Midbrain (tissue), 1 donor: ENCODE data around the gene YWHAQ.

Source experiments
- DNase-seq: peaks from one replicate; lab custom pipeline; 2025; lab: John Stamatoyannopoulos, UW

The YWHAQ gene

DNA sequence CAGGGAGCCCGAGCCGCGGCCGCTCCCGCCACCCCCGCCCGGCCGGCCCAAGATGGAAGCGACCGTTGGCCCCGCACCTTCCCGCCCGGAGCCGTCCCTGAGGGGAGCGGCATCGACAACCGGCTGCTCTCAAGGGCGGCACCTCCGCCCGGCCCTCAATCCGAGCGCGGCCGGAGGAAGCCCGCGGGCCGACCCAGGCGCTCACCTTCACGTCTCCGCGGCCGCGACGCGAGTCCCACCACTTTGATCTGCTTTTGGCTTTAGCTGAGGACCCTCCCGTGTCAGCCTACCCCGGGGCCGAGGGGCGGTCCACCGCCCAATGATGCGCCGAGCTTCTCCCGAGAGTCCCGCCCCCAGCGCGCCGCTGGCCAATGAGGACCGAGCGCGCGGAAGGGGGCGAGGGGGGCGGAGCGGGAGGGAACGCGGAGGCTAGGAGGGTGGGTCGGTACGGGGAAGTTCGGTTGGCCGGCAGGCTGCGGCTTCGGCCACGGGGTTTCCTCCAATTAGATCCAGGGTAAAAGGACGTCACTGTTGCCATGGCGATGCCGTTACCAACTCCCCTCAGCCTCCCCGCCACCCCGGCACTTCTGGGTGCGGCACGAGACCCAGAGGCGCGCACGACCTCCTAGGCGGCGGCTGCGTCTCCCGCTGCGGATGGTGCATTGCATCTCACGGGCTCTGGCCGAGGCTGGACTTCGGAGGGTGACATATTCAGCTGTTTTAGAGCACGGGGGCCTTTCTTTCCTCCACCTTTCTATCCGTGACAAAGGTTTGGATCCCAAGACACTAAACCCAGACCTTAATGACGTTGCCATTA, at the start of gene YWHAQ:
Gene YWHAQ (minus strand): TSS at position 262 of the 817 bp plus-strand sequence. CDS start 545 bp downstream, outside the sequence.
- DNase-seq, result peak; percentile 99

DNA sequence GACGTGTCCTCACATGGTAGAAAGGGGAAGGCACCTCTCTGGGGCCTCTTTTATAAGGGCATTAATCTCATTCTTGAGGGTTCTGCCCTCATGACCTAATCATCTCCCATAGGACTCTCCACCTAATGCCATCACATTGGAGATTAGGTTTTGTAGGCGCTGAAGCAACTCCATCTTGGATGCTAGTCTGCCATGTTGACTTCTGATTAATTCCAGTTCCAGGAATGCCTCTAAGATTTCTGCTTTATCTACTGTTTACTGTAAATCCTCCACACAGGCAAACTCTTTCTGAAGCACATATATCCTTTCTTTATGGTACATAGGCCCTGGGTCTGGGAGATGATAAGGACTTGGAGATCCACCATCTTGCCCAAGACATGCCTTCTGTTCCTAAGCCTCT, 49.3 kb upstream of the YWHAQ start:
- no peak for DNase-seq

DNA sequence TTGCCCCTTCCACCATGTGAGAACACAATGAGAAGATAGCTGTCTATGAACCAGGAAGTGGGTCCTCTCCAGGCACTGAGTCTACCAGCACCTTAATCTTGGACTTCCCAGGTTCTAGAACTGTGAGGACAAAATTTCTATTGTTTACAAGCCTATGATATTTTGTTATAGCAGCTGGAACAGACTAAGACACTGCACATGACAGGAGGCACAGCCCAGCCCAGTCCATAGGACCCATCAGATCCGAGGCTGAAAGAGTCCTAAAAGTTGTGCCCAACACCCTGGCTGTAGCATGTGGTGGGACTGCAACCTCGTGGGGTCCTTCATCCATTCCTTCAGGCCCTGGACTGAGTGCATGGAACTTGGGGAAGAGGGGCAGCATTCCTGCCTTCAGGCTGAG, 48.4 kb upstream of the YWHAQ start:
- no peak for DNase-seq

DNA sequence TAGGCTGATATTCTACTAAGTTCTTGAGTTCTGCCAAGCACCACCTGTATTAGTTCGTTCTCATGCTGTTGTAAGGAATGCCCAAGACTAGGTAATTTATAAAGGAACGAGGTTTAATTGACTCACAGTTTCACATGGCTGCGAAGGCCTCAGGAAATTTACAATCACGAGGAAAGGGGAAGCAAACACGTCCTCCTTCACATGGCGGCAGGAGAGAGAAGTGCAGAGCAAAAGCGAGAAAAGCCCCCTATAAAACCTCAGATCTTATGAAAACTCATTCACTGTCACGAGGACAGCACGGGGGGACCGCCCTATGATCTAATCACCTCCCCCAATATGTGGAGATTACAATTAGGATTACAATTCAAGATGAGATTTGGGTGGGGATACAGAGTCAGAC, 47.7 kb upstream of the YWHAQ start:
- no peak for DNase-seq

DNA sequence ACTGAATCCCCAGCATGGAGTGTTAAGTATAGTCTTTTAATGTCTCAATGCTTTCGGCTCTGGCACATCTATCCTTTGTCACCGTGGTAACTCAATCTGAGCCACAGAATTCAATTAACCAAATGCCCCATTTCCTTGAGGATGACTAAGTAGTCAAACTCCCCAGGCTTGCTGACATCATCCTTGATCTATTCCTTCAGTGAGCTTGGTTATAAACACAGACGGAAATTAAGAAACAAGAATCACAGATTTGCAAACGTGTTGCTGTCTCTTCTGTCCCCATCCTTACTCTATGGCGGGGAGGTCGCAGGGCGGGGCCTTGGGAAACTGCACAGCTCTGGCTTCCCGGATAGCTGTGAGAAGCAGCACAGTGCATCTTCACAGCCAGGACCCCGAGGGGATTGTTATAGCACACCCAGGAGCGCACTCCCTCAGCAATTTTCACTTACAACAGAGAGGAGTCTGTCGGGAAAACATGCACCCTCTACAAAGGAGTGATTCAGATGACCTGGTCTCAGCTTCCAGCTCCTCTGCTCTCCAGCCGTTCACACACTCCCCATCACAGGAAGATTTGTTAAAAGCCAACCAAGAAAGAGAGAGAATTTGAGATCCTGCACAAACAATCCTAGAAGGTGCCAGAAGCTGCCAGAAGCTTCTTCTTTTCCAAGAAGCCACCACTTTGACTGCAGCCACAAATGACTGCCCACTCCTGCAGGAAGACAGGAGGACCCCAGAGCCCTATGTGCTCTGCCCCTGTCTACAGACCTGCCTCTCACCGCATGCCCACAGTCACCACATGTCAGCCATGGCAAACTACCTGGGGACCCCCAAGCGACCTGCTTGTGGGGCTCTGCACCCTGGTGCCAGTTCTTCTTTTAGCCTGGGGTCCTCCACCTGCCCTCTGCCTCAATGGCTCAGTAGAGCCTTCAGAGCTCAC, 44.9 kb upstream of the YWHAQ start:
- DNase-seq, result peak; percentile 41

DNA sequence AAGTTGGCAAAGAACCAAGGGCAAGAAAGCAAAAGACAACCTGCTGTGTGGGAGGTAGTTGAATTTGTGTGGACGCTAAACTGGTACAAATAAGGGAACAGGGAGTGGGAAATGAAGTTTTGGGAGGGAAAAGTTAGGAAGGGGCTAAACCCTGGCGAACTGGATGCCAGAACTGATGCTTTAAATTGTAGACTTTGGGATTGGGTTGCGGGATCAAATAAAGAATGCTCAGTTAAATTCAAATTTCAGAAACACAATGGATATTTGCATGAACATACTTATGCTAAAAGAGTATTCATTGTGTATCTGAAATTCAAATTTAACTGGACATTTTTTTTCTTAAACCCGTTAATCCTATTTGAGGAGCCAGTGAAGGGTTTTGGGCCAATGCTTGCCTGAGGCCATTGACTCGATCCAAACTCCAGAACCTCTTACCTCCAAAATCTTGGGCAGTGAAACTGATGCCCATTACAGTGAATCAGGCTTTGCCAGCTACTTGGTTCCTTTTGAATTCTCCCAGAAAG, 44.2 kb upstream of the YWHAQ start:
- DNase-seq, result no peak

DNA sequence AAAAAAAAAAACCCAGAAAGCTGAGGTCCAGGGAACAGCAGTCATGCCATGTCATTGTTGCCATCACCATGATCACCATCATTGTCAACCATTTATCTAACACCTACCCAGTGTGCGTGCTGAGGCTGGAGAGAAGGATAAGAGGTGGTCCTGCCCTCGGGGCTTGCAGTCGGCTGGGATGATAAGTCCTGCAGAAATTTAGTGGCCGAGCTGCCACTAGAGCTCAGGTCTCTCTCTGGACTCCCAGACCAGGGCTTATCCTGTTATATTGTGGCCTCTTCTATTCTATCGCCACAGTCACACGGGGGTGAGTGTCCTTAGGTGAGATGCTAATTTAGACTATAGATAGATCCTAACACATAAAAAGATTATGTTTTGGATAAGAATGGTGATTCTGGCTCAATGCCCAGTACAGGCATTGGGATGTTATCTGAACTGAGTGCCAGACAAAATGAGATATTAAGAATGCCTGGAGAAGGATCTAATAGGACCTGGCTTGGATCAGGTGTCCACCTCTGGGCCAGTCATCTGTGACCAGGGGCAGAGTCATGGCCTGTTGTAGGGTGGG, 43.2 kb upstream of the YWHAQ start:
- no peak for DNase-seq

DNA sequence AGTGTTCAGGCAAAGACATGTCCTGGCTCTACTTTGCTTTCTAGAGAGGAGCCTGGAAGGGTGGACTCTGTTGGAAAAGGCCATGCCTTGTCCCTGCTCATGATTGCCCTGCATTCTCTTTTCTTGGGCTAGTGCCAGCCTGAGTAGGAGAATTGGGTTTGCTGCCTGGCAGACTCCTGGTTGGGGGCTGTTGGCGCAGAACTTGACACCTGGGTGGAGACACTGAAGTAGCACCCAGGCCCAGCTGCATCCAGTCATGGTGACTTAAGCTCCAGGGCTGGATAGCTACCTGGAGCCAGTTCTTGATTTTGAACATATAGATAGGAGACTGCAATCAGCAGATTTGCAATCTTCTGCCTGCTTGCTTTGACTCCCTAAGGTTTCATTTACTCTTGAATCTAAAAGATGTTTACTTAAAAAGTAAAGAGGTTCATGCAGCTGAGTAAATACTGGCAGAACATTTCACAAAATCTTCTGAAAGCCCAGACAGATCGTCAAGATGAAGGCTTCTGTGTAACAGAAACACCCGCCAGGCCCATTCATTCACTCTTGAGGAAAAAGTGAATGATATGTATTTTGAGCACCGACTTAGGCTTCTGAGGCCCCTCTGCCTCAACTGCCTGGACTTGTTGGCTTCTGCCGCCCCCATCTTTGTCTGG, 38.0 kb upstream of the YWHAQ start:
- no peak for DNase-seq

DNA sequence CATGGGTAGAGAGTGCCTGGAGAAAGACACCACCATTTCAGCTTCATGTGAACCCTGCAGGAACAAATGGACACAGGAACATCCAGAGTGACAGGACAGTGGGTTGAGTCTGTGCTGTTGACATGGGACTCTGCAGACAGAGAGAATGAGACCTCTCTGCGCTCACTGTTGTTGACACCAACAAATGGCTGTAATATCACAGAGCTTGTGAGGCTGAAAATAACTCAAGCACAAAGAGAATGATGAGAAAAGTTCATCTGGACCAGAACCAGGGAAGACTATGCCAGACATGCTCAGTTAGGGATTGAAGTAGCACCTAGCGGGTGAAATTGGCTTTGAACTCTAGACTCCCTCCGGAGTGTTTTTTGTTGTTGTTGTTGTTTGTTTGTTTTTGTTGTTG, 37.0 kb upstream of the YWHAQ start:
- no peak for DNase-seq

DNA sequence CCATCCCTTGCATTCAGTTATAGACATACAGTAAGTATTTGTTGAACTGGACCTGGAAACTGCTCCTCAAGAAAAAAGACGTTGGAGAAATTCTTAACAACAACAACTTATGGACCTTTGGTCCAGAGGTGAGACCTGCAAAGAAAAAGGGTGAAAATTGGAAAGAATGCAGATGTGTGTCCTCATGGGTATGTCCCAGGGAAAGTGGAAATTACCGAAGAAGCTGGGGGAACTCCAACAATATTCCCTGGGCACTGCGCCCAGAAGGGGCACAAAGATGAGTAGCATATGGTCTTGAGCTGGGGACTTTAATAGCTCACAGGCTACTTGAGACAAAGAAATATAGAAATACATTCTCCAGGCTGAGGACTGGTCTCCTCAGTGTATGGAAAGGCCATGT, 35.5 kb upstream of the YWHAQ start:
- no peak for DNase-seq

DNA sequence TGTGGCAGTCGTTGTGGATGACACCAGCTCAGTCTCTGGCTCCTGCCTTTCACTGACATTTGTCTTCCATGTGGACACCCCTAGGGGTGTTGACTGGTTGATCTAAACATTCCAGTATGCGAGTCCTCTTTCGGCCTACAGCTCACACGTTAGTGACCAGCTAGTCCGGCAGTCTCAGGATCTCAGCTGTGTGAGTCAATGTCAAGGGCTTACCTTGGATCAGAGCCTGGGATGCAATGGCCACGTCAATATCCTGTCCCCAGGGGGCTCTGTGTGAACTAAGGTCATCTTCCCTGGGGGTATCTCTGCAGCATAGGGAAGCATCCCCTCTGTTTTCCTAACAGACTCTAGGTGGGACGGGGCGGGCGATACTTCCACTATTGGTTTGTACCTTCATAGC, 35.1 kb upstream of the YWHAQ start:
- DNase-seq, result no peak

DNA sequence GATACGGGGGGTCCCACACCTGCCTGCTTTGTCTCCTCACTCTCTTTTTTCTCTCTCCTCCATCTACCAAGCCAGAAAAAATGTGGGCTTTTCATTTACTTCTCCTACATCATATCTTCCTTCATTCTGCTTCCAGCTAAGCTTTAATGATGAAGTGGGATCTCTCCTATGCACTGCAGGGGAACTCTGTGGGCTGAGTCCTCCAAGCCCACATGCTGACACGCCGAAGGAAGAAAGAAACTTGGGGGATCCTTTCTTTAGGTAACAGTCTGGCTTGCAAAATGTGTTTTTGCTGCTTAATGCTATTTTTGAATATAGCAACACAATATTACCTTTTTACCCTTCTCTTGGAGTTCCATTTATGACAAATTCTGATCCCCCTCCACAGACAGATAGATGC, 33.6 kb upstream of the YWHAQ start:
- no peak for DNase-seq

DNA sequence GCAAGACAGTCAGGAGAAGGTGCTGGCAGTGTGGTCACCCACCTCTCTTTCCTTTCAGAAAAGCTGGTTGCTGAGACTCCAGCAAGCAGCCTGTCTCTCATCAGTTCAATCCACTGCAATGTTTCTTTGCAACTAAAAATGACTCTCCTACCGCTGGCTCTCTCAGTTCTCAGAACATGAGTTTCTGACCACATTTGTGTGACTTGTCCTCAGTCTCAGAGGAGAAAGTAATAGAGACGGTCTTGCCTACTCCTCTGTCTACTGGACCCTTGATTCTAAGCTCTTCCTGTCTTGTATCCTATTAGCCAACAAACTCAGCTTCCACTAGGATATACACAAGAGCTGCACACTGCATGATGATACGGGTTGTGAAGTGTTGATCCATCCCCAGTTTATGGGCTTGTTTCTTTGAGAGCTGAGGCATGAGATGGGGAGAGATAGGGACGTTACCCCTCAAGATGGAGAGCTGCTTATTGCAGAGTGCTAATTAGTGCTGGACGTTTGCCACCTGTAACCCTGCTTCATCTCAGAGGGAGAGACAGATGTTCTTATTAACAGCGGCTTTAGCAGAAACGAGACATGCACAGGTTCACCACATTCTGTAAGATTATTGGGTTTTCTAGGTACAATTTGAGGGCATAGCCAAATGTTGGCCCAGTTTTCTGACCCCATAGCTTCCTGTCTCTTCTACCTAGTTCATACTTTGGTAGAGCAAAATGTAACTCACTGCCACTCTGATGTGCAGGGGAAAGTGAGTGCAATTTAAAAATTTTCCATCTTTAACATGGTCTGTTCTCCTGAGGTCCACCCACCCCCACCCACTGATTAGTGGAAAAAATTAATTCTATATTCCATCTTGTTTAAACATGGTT, 32.4 kb upstream of the YWHAQ start:
- no peak for DNase-seq

DNA sequence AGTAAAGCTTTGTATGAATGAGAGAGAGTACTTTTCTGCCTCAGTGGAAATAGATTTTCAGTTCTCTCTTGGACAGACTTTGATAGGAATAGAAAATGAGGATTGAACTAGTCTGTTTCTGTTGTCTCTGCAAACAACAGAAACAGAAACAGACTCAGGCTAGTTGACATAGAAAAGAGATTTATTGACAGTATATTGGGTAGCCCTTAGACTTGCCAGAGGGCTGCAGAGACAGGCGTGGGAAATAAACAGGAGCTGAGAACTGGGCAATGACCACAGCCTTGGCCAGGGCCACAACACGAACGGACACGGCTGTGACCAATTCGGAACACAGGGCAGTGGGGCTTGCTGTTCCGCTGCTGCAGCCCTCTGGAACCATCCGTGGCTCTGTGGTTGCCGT, 30.5 kb upstream of the YWHAQ start:
- no peak for DNase-seq

DNA sequence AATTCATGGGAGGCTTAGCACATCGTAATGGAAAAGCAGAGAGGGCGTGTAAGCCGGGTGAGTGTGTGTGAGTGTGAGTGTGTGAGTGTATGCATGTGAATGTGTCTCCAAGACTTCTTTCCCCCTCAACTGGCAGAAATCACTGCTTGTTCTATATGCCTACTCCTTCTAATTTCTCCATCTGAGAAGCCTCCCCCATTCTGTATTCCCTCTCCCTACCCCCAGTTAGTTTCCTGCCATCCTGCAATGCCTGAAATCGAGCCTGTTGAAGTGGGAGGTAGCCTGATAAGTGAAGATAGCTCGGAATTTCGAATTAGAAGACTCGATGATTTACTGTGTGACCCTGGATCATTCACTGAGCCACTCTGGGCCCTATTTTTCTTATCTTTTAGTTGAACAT, 30.0 kb upstream of the YWHAQ start:
- no peak for DNase-seq

DNA sequence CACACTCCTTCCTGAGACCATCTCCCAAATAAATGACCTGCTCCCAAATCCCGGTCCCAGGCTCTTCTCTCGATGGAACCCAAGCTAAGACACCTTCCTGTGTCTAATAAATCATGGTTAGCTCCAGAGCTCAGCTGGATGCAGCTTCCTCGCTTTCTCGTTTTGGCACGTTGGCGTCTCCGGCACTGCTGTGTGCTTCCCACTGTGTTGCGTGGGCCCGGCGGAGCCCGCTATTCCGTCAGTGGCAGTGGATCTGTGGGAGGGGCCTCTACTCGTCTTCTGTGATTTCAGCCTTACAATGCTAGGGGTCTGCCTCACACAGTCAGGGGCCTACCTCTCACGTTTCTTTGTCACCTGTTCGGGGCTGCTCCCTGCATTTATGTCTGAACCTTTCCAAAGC, 29.4 kb upstream of the YWHAQ start:
- no peak for DNase-seq

DNA sequence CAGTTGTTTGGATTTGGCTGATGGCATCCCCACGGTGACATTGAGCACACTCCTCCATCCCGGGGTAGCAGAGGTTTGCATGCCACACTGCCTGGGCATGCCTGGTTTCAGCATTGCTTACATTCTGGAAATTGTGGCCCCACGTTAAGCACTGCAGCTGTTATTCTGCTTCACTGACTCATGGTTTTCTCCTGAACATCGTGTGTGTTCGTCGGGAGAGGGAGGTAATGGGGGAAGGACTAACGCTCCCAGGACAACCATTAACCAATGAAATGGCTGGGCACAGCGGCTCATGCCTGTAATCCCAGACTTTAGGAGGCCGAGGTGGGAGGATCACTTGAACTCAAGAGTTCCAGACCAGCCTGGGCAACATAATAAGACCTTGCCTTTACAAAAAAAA, 28.2 kb upstream of the YWHAQ start:
- DNase-seq, result no peak

DNA sequence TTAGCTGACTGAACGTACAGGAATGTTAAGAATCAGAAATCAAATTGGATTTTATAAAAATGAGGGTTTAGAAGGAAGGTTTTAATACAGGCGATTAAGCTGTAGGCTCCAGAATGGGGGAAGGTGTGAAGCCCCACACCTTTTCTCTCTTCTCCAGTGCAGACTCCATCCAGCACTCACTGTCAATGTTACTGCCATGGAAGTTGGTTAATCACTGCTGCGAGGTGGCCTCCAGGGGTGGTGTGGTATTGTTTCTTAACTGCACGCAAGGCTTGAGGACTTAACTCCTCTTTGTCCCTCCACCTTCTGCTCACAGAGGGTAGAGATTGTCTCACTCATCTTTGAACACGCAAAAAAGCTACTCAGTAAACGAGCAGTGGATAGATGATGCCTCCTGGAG, 26.9 kb upstream of the YWHAQ start:
- no peak for DNase-seq

DNA sequence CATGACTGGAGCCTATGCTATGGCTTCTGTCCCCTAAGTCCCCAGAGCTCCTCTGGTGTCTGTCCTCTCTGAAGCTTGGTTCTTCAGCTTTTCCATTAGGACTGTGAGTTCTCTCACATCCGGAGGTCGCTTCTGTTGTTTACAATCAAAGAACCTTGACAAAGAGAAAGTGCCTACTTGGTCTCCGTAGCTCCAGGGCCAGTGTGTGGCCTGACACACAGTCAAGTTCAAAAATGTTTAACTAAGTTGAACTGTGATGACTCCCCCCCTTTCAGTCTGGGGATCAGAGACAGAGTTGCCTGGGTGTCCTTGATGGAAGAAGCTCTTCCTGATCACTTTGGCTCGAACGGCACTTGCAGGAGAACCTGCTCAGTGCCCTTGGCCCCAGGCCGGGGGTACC, 26.3 kb upstream of the YWHAQ start:
- no peak for DNase-seq

DNA sequence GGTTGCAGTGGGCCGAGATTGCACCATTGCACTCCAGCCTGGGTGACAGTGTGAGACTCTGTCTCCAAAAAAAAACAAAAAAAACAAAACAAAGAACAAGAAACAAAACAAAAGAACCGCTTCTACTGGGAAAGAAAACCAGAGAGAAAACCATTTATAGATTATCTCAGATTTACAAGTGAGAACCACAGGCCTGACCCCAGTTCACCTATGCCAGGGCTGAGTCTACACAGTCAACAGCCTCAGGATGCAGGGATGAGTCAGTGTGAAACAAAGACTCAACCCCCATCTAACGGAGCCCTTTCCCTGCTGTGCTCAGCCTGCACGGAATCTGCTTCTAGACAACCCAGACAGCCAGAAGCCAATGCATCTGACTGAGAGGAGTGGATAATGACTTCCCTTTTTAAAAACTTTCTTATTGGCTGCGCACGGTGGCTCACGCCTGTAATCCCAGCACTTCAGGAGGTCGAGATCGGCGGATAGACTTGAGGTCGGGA, 25.5 kb upstream of the YWHAQ start:
- no peak for DNase-seq
